A549 (cell line): ENCODE results near the gene SGPL1.

Experiments
- CHD2 ChIP-seq: fragments of 150-350 bp; IDR thresholded peaks from 2 replicates; pipeline ENCODE4 v1.6.1; 2014; ENCODE audit warnings: low read length; ENCODE audit not compliant: partially characterized antibody
- CTCF ChIP-seq: fragments of >200 bp; sonication (Bioruptor Twin); formaldehyde crosslinking; IDR thresholded peaks from 3 replicates; pipeline ENCODE4 v1.5.1; 2016
- EP300 ChIP-seq, 2 experiments: fragments of >200 bp; sonication (Bioruptor Twin); formaldehyde crosslinking; IDR thresholded peaks; 2 replicates in 1 of 2; 3 replicates in 1 of 2; pipeline ENCODE4 v1.6.1; 2016 to 2017
- ESRRA ChIP-seq: fragments of 150-350 bp; IDR thresholded peaks from 2 replicates; pipeline ENCODE4 v1.6.1; 2014; ENCODE audit warnings: mild to moderate bottlenecking, low read length, borderline replicate concordance
- KDM1A ChIP-seq: fragments of 200-600 bp; sonication (generic); IDR thresholded peaks from 2 replicates; pipeline ENCODE4 v1.6.1; 2016; ENCODE audit warnings: low read depth, mild to moderate bottlenecking
- MAFK ChIP-seq: fragments of 450-650 bp; IDR thresholded peaks from 2 replicates; pipeline ENCODE4 v1.6.1; 2014; ENCODE audit not compliant: partially characterized antibody
- RCOR1 ChIP-seq: fragments of 150-350 bp; IDR thresholded peaks from 2 replicates; pipeline ENCODE4 v1.6.1; 2014; ENCODE audit warnings: antibody characterized with exemption, low read length, low read depth
- REST ChIP-seq: fragments of 200-600 bp; sonication (generic); IDR thresholded peaks from 2 replicates; pipeline ENCODE4 v1.6.1; 2016; ENCODE audit warnings: antibody characterized with exemption, mild to moderate bottlenecking, moderate library complexity
- RNF2 ChIP-seq: fragments of 200-600 bp; sonication (generic); IDR thresholded peaks from 2 replicates; pipeline ENCODE4 v1.6.1; 2016; ENCODE audit warnings: low read depth, mild to moderate bottlenecking, antibody characterized with exemption, moderate library complexity, borderline replicate concordance
- SMC3 ChIP-seq: fragments of >200 bp; sonication (Bioruptor Twin); formaldehyde crosslinking; IDR thresholded peaks from 3 replicates; pipeline ENCODE4 v1.6.1; 2018; ENCODE audit warnings: inconsistent platforms
- ZFP36 ChIP-seq: fragments of 450-650 bp; IDR thresholded peaks from 2 replicates; pipeline ENCODE4 v1.6.1; 2014; ENCODE audit warnings: borderline replicate concordance; ENCODE audit not compliant: partially characterized antibody
- TF ChIP-seq, protein P1 (sequence below): fragments of >200 bp; sonication (Bioruptor Twin); formaldehyde crosslinking; IDR thresholded peaks from 3 replicates; pipeline ENCODE4 v1.6.1; 2016
- TF ChIP-seq, protein P2 (sequence below): fragments of 150-350 bp; IDR thresholded peaks from 2 replicates; pipeline ENCODE4 v1.6.1; 2014; ENCODE audit warnings: low read depth, mild to moderate bottlenecking, low read length
- TF ChIP-seq, protein P3 (sequence below): IDR thresholded peaks from 2 replicates; pipeline ENCODE4 v1.6.1; 2012

DNA sequence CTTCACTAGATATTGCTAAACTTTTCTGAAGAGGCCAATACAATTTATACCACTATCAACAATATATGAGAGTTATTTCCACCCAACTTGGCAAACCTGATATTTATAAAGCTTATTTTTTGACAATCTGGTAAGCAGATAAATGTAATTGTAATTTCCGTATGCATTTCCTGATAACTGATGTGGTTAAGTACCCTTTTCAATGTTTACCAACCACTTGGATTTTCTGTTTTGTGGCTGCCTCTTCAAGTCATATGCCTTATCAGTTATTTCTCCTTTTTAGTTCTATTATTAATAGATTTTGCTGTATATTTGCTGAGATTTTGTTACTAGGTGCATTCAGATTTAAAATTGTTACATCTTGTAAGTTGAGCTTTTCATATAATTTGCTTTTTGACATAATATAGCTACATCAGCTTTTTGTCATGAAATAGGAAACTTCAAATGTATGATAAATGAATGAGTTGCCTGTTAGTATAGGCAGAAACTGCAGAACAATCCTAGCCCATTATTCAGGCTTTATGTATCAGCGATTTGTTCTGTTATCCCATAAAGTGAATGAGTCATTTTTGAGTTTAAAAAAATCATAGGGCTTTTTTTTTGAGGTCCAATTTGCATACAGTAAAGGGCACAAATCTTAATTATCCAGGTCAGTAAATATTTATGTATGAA is 11.5 kb downstream of the SGPL1 start:
- TF ChIP-seq EP300 (IDR thresholded peaks at IDR 0.05) (no peak), RCOR1 (no peak), MAFK (peak; percentile 31), CTCF (no peak), ZFP36 (no peak), REST (no peak), SMC3 (no peak), RNF2 (no peak), CHD2 (no peak), KDM1A (no peak), ESRRA (no peak)
- TF ChIP-seq, protein P1, sequence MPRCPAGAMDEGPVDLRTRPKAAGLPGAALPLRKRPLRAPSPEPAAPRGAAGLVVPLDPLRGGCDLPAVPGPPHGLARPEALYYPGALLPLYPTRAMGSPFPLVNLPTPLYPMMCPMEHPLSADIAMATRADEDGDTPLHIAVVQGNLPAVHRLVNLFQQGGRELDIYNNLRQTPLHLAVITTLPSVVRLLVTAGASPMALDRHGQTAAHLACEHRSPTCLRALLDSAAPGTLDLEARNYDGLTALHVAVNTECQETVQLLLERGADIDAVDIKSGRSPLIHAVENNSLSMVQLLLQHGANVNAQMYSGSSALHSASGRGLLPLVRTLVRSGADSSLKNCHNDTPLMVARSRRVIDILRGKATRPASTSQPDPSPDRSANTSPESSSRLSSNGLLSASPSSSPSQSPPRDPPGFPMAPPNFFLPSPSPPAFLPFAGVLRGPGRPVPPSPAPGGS = no peak
- TF ChIP-seq, protein P2, sequence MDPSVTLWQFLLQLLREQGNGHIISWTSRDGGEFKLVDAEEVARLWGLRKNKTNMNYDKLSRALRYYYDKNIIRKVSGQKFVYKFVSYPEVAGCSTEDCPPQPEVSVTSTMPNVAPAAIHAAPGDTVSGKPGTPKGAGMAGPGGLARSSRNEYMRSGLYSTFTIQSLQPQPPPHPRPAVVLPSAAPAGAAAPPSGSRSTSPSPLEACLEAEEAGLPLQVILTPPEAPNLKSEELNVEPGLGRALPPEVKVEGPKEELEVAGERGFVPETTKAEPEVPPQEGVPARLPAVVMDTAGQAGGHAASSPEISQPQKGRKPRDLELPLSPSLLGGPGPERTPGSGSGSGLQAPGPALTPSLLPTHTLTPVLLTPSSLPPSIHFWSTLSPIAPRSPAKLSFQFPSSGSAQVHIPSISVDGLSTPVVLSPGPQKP = no peak
- TF ChIP-seq, protein P3, sequence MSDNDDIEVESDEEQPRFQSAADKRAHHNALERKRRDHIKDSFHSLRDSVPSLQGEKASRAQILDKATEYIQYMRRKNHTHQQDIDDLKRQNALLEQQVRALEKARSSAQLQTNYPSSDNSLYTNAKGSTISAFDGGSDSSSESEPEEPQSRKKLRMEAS = no peak
